ENCODE data around the gene STK32B.

GRCh38 chr4:5381961-5382441 is 330.7 kb downstream of the STK32B start:
- TF ChIP-seq POLR2A (IDR thresholded peaks at IDR 0.05) (no peak), CTCF (IDR thresholded peaks at IDR 0.05) (no peak)
